ENCODE results near the gene HECA. TPM values are rescaled to one million over a fixed set of nuclear protein-coding genes. Genes with fewer than 3 reads are reported as not detected.

The HECA gene
- total and polyA plus RNA-seq, 2 of the 8 experiments (the other 6 are each of a cell fraction or from before 2014, with no cell fraction given): 2.4 to 9.2 TPM

- H3K79me2 ChIP-seq (ENCODE audit: control insufficient read depth in 1 of 2, insufficient read depth in 2 of 2, low read length in 2 of 2): peaks cover 0 to 9% of the 10 kb centered on the region in 2 experiments; a peak in 1 of 4 replicates
- ChIA-PET POLR2A (ENCODE audit: partially characterized antibody) (interaction anchor here (0.7 to 1.8 kb wide), 2 partner anchors 8 to 1254 kb away, joined by 3 to 5 read pairs; no protein-coding TSS in a partner anchor), CTCF (ENCODE audit: partially characterized antibody) (interaction anchor here (0.9 to 1.0 kb wide), 2 partner anchors 8 to 232 kb away, joined by 3 read pairs; no protein-coding TSS in a partner anchor)
- H3K27me3 ChIP-seq (replicated peaks in 1 of 4; ENCODE audit: control insufficient read depth in 3 of 4, extremely low read depth in 1 of 4, insufficient read depth in 3 of 4, low read length in 3 of 4): no peaks in the 10 kb centered on the region; a peak in 1 of 7 replicates
- H3K56ac ChIP-seq (replicated peaks; ENCODE audit: insufficient read length, low read depth, low read length): no peak overlapping the region
- no peak overlapping the region for H2BK15ac ChIP-seq (ENCODE audit: low read length)
- no peak overlapping the region for H2BK5ac ChIP-seq (ENCODE audit: low read depth, low read length)
- no peaks in the 10 kb centered on the region for H3K36me3 ChIP-seq (ENCODE audit: control insufficient read depth in 2 of 4, insufficient read depth in 4 of 4, low read length in 3 of 4)
- H3K4me3 ChIP-seq (ENCODE audit: extremely low read depth in 1 of 4, insufficient read depth in 2 of 4, low read depth in 3 of 4, low read length in 4 of 4): no peak overlapping the region
- no peak overlapping the region for H2AFZ ChIP-seq (ENCODE audit: low read length)
- FAIRE-seq: no peak
- no peak overlapping the region for H2BK20ac ChIP-seq (ENCODE audit: low read length)
- H4K8ac ChIP-seq (ENCODE audit: extremely low read depth, insufficient read depth, low read length): no peak overlapping the region
- no peak overlapping the region for H3K9ac ChIP-seq (replicated peaks in 1 of 4; ENCODE audit: extremely low read depth in 1 of 4, low read depth in 3 of 4, low read length in 3 of 4)
- H3K9me3 ChIP-seq (ENCODE audit: insufficient read depth in 2 of 2, low read depth in 1 of 2, low read length in 1 of 2): no peaks in the 10 kb centered on the region
- no peak overlapping the region for H4K5ac ChIP-seq (ENCODE audit: insufficient read length, low read depth, low read length)
- H4K91ac ChIP-seq (replicated peaks; ENCODE audit: insufficient read length, low read length): no peak overlapping the region
- H2BK12ac ChIP-seq (ENCODE audit: low read depth, low read length): no peak overlapping the region
- H3K79me1 ChIP-seq (ENCODE audit: low read depth, low read length): no peaks in the 10 kb centered on the region
- H3K23ac ChIP-seq (ENCODE audit: insufficient read length): no peak overlapping the region
- H2BK120ac ChIP-seq (replicated peaks; ENCODE audit: low read depth, low read length): no peak overlapping the region
- no peak overlapping the region for H3K27ac ChIP-seq (ENCODE audit: low read depth, low read length)
- no peak overlapping the region for H3K4me2 ChIP-seq (ENCODE audit: insufficient read depth in 1 of 2, low read depth in 2 of 2, low read length in 2 of 2)
- no peak overlapping the region for H3K18ac ChIP-seq (ENCODE audit: extremely low read depth, low read length)
- H3K4me1 ChIP-seq (replicated peaks in 1 of 4; ENCODE audit: control insufficient read depth in 3 of 4, insufficient read depth in 4 of 4, low read length in 3 of 4): 0 out of 7 replicates have a peak, but pooled peaks cover 0 to 5% (median 0%) of the 10 kb centered on the region in 4 experiments
- no peak overlapping the region for H2AK5ac ChIP-seq (ENCODE audit: low read depth, low read length)
- H3K4ac ChIP-seq (replicated peaks; ENCODE audit: insufficient read length, low read depth, low read length): no peak overlapping the region
- DNase-seq (ENCODE audit: low read depth in 1 of 2, low spot score in 2 of 2): no peak
- peaks cover 1 to 3% of the 10 kb centered on the region in 2 experiments for H4K20me1 ChIP-seq (replicated peaks in 1 of 2; ENCODE audit: control insufficient read depth in 1 of 2, insufficient read depth in 2 of 2, low read length in 2 of 2)
- no peaks in the 10 kb centered on the region; the same call in 1 of the 2 replicates for H3K23me2 ChIP-seq (ENCODE audit: low read depth, low read length)
- no peak overlapping the region for H3K14ac ChIP-seq (ENCODE audit: insufficient read length)
- 88% methylated on average over 11 of the region's 11 CpGs; no CpG with 5 or more reads in 1 of the 2 experiments for WGBS, 2 experiments (ENCODE audit: extremely low coverage in 1 of 2, insufficient coverage in 1 of 2, insufficient read length in 1 of 2, insufficient replicate concordance in 2 of 2, low coverage in 1 of 2, low lambda C conversion rate in 2 of 2, missing lambda C conversion rate in 1 of 2)
- TF ChIP-seq MAFK (IDR thresholded peaks at IDR 0.05; ENCODE audit: low read depth, low read length): no peak
- no peak for TF ChIP-seq GABPA (IDR thresholded peaks at IDR 0.05; ENCODE audit: borderline replicate concordance, insufficient read depth, low read length)
- TF ChIP-seq SAP30 (IDR thresholded peaks at IDR 0.05; ENCODE audit: insufficient read depth, insufficient replicate concordance, low read length): no peak
- no peak for TF ChIP-seq CHD1 (IDR thresholded peaks at IDR 0.05; ENCODE audit: low read depth, low read length)
- no peak for TF ChIP-seq HDAC6 (IDR thresholded peaks at IDR 0.05; ENCODE audit: low read depth, low read length)
- TF ChIP-seq CREB1 (IDR thresholded peaks at IDR 0.05): no peak
- TF ChIP-seq KDM4A (IDR thresholded peaks at IDR 0.05; ENCODE audit: low read depth, low read length, severe bottlenecking): no peak
- no peak for TF ChIP-seq SIN3A (conservative IDR thresholded peaks at IDR 0.05 in 1 of 2, IDR thresholded peaks at IDR 0.05 in 1 of 2; ENCODE audit: low read depth in 1 of 2, low read length in 2 of 2)
- TF ChIP-seq POU5F1 (IDR thresholded peaks at IDR 0.05; ENCODE audit: low read depth, low read length): no peak
These were observed 1.4 kb upstream of the HECA start for GRCh38 chr6:139133262-139134063.
